Thoracic aorta (tissue), 2 donors: ENCODE results near the gene BEAN1. TPM values are rescaled to one million over a fixed set of nuclear protein-coding genes. Genes with fewer than 3 reads are reported as not detected.
"Not testable (repeated sequence)": the region's sequence is repeated elsewhere in the genome, so short reads cannot be mapped to it uniquely, and the experiment has no call there.

Source experiments
- ATAC-seq: fragments of 150-250 bp; one replicate; pipeline ENCODE4 v1.8.0; 2017; ENCODE audit warnings: low read depth; ENCODE audit not compliant: insufficient number of reproducible peaks, low FRiP score
- DNase-seq: peaks from one replicate; pipeline ENCODE4 v3.0.0-alpha.2; 2020; ENCODE audit warnings: low spot score
- H3K27ac ChIP-seq, 2 donors: fragments of 200-600 bp; sonication (generic); 1 replicate in 1 of 2; 2 replicates in 1 of 2; pipeline ENCODE4 v1.5.1; 2016; ENCODE audit warnings: mild to moderate bottlenecking in 2 of 2, moderate library complexity in 2 of 2
- H3K27me3 ChIP-seq: fragments of 200-600 bp; sonication (generic); replicated peaks from 2 replicates; pipeline ENCODE4 v1.6.0; 2016; ENCODE audit warnings: mild to moderate bottlenecking; ENCODE audit not compliant: insufficient read depth
- H3K36me3 ChIP-seq: fragments of 200-600 bp; sonication (generic); one replicate; pipeline ENCODE4 v1.5.1; 2016
- H3K4me1 ChIP-seq, 2 donors: fragments of 200-600 bp; sonication (generic); 1 replicate in 1 of 2; 2 replicates in 1 of 2; pipeline versions ENCODE4 v1.5.1 to v1.6.0; 2016; ENCODE audit warnings: low read depth in 2 of 2, mild to moderate bottlenecking in 1 of 2; ENCODE audit not compliant: control insufficient read depth in 1 of 2
- H3K4me3 ChIP-seq: fragments of 200-600 bp; sonication (generic); 2 replicates; pipeline ENCODE4 v1.5.1; 2016; ENCODE audit warnings: mild to moderate bottlenecking
- H3K9me3 ChIP-seq: fragments of 200-600 bp; sonication (generic); 2 replicates; pipeline ENCODE4 v1.5.1; 2016
- total RNA-seq, 2 donors: library from RNA; depleted of rRNA; stranded (reverse); fragments of >200 nt; gene quantifications; one replicate each; pipeline versions ENCODE4 v1.1.0 to v1.2.3, GENCODE V29; 2016
- TF ChIP-seq, protein P1 (sequence below): fragments of 200-600 bp; sonication (generic); IDR thresholded peaks from one replicate; pipeline ENCODE4 v1.5.1; 2019; ENCODE audit warnings: antibody characterized with exemption

The BEAN1 gene
- total RNA-seq, 2 donors from 2014 or later = 0.28 TPM; not detected in 1

DNA sequence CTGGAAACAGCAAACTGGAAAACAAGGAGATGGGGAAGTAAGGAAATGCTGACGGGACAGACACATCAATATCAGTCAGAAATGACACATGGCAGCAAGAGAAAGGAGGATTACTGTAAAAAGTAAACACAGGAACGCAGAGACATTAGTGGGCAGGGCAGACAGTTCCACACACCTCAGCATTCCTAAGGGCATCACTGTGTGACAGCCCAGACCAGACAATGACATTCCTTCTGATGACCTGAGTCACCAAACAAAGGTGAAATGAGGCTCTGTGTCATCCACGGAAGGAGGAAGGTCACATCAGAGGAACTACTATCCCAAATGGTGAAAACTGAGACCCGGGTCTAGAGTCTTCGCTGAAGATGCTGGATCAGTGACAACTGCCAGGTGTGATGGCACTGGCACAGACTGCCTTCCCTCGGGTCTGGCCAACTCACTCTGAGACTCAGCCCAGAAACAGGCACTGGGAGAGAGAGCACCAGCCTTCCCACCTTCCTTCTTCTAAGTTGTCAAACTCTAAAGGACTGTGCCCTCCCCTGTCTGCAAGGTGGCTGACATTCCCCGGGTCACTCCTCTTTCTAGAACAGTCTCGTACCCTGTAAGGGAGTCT lies 86.1 kb downstream of the BEAN1 start:
- Histone ChIP-seq H3K4me3 (no peak overlapping the region), H3K4me1 (peaks cover 76 to 95% of the 10 kb centered on the region in 2 donors), H3K36me3 (no peaks in the 10 kb centered on the region), H3K27ac (peak overlapping the region; percentile 83 to 94), H3K27me3 (no peaks in the 10 kb centered on the region), H3K9me3 (no peaks in the 10 kb centered on the region)
- TF ChIP-seq, protein P1, sequence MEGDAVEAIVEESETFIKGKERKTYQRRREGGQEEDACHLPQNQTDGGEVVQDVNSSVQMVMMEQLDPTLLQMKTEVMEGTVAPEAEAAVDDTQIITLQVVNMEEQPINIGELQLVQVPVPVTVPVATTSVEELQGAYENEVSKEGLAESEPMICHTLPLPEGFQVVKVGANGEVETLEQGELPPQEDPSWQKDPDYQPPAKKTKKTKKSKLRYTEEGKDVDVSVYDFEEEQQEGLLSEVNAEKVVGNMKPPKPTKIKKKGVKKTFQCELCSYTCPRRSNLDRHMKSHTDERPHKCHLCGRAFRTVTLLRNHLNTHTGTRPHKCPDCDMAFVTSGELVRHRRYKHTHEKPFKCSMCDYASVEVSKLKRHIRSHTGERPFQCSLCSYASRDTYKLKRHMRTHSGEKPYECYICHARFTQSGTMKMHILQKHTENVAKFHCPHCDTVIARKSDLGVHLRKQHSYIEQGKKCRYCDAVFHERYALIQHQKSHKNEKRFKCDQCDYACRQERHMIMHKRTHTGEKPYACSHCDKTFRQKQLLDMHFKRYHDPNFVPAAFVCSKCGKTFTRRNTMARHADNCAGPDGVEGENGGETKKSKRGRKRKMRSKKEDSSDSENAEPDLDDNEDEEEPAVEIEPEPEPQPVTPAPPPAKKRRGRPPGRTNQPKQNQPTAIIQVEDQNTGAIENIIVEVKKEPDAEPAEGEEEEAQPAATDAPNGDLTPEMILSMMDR = no peak
- ATAC-seq (no peak), DNase-seq (no peak)

DNA sequence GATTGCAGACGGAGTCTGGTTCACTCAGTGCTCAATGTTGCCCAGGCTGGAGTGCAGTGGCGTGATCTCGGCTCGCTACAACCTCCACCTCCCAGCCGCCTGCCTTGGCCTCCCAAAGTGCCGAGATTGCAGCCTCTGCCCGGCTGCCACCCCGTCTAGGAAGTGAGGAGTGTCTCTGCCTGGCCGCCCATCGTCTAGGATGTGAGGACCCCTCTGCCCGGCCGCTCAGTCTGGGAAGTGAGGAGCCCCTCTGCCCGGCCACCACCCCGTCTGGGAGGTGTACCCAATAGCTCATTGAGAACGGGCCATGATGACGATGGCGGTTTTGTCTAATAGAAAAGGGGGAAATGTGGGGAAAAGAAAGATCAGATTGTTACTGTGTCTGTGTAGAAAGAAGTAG lies 87.3 kb downstream of the BEAN1 start:
- peaks cover 69 to 89% of the 10 kb centered on the region in 2 donors for H3K4me1 ChIP-seq
- H3K4me3 ChIP-seq, ATAC-seq, DNase-seq, H3K27me3 ChIP-seq, H3K9me3 ChIP-seq, H3K36me3 ChIP-seq: not testable (repeated sequence)
- peak overlapping the region; percentile 43 to 94 for H3K27ac ChIP-seq

DNA sequence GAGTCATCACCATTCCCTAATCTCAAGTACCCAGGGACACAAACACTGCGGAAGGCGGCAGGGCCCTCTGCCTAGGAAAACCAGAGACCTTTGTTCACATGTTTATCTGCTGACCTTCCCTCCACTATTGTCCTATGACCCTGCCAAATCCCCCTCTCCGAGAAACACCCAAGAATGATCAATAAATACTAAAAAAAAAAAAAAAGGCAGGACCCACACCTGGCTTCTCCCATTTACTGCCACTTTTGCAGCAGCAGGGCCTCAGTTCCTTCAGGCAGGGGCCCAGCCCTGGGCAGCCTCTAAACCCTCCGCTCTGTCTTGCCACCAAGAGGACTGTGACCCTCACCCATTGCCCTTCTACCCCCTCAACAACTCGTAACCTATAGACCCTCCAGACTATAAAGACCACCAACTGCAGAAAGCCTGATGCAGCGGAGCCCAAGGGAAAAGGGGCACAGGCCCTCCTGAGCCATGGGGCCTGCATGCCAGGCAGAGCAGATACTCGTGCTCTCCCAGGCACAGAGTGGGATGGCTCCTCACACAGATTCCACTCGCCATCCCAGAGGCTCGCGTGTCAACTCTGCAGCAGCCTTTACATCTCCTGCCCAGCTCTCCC lies 88.0 kb downstream of the BEAN1 start:
- not testable (repeated sequence) for DNase-seq, H3K9me3 ChIP-seq, H3K27me3 ChIP-seq, H3K36me3 ChIP-seq, H3K4me3 ChIP-seq, ATAC-seq
- Histone ChIP-seq H3K27ac (peak overlapping the region; percentile 89 to 94), H3K4me1 (peaks cover 62 to 89% of the 10 kb centered on the region in 2 donors)

DNA sequence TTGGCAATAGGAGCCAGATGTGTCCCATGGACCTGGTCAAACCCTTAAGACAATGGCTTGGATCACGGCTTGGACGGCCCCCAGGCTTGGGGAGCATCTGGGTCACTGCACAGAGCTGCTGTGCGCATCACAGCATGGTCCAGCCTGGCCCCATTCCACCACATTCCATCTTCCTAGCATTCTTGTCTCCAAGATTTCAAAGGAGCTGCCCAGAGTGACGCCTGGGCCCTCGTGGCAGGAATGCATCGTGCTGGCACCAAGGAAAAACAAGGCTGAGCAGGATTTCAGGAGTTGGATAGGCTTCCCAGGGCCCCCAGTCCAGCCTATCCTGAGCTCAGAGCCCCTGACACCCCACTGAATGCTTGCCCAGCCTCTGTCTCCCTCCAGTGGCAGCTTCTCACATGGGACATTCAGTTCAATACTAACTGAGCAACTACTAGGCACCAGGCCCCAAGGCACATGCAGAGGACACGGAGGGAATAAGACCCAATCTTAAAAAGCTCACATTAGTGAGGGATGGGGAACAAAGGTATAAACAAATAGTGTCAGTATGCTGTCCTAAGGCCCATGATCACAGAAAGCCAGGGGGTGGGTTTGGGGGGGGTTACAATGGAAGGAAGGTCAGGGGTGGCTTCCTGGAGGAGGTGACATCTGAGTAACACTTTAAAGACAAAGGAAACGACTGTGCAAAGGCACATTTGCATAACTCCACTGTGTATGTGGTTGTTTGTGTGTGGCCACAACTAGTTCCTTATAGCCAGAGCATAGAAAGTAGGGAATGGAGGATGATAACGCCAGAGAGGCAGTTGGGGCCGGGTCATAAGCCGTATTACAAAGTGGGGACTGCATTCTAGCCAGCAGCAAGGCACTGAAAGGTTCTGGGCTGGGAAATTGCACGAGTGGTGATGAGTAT lies 88.8 kb downstream of the BEAN1 start:
- Histone ChIP-seq H3K27ac (peak overlapping the region; percentile 89 to 94), H3K4me1 (peaks cover 54 to 88% of the 10 kb centered on the region in 2 donors), H3K27me3 (no peaks in the 10 kb centered on the region), H3K36me3 (no peaks in the 10 kb centered on the region), H3K9me3 (no peaks in the 10 kb centered on the region), H3K4me3 (peak overlapping the region; percentile 6)
- ATAC-seq (no peak), DNase-seq (no peak)
- TF ChIP-seq, protein P1 = peak; percentile 75

DNA sequence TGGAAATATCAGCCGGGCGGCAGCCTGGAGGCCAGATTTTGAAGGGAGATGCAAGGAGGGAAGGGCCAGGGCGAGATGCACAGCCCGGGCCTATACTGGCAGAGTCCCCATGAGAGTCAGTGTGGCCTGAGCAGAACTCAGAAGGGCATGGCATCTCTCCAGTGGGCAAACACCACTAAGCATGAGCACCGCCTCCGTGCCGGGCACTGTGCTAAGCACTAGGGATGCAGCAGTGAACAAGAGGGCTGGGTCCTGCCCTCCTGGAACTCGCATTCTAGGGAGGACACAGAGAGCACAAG lies 89.4 kb downstream of the BEAN1 start:
- DNase-seq = no peak
- Histone ChIP-seq H3K9me3 (no peaks in the 10 kb centered on the region), H3K27me3 (no peaks in the 10 kb centered on the region), H3K4me1 (peaks cover 51 to 87% of the 10 kb centered on the region in 2 donors), H3K36me3 (no peaks in the 10 kb centered on the region), H3K27ac (peak overlapping the region; percentile 89 to 94), H3K4me3 (peak overlapping the region; percentile 6)
- ATAC-seq = peak; percentile 40
- TF ChIP-seq, protein P1 = no peak
